Fibroblast of skin of right quadriceps (primary cell): ENCODE results near the gene C10orf71.

Experiments
- DNase-seq: peaks from one replicate; pipeline ENCODE4 v3.0.0-alpha.2; 2013

Gene C10orf71

GRCh38 chr10:49294731-49295130 lies 4.2 kb upstream of the C10orf71 start:
- DNase-seq = no peak

- DNase-seq = no peak
These were observed 3.7 kb upstream of the C10orf71 start for GRCh38 chr10:49295297-49295696.

DNA sequence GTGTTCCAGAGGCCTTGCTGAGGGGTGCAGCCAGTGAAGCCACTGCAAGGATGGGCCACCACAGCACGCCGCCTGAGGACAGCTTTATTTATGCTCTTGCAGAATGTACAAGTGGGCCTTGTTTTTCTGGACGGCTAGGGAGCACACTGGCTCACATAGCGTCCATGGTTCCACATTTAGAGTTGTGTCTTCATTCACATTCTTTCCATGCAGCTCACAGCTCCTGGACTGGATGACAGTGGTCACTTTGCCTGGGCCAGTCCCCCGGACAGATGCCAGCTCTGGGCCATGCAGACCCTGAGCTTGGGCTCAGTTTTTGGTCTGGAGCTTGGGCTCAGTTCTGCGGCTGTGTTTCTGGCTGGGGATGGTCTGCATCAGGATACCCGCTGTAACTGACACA lies 2.6 kb upstream of the C10orf71 start:
- DNase-seq = no peak

GRCh38 chr10:49296836-49297235 lies 2.1 kb upstream of the C10orf71 start:
- DNase-seq = no peak

DNA sequence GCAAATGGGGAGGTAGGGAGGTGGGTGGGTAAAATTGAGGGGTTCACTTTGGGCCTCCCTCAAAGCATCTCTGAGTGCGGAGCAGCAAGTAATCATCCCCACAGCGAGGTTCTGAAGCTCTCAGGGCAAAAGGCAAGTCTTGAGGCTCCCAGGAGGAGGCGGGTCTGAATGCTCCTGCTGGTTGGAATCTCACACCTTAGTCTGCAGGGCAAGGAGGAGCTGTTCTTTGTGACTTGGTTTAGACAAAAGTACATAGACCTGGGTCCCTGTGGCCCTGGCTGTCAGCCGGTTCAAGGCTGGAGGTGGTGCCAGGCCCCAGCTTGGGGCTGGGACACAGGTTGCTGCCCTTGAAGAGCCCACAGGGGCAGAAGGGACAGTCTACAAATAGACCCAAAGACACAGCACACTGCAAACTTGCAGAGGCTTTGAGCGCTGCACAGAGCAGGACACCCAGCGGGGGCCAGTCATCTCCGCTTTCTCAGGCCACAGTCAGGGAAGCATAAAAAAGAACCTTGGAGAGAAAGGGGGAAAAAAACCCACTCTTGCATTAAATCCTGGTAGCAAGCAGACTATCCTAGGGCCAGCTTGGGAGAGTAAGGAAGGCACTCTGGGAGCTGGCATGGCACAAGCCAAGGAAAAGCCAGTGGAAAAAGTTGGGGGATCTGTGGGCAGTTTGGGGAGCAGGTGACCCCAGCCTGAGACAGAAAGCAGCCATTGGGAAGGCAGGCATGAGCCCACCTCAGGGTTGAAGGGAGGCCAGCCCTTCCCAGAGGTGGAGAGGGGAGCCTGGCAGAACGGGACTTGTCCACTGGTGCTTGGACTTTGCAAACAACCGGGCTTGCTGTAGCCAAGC lies 926 bp upstream of the C10orf71 start:
- no peak for DNase-seq

DNA sequence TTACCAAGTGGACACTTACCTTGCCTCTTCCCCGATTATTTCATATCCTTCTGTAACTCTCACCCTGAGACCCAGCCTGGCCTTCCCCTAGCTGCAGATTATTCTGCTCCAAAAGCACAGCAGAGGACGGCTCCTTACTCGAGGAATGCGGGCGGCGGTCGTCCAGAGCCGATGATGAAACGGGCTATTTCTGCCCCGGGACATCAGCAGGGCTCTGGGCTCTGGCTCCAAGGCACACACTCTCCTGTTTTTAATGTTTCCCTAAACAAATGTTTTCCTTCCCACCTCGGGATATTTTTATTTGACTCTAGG lies 343 bp upstream of the C10orf71 start:
- DNase-seq = no peak

DNA sequence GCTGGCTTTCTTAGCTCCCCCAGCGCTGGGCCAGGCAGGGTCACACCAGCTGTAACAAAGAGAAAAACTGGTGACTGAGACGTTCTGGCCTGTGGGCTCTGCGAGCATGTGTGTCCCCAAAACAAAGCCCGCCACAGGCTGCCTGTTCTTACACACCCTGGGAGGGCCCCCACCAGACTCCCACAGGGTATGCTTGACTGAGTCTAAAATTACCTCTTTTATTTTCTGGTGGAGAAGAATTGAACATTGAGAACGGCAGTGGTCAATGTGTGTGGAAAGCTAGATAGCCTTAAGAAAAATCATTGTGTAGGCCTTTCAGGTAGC lies 808 bp downstream of the C10orf71 start:
- DNase-seq = no peak

DNA sequence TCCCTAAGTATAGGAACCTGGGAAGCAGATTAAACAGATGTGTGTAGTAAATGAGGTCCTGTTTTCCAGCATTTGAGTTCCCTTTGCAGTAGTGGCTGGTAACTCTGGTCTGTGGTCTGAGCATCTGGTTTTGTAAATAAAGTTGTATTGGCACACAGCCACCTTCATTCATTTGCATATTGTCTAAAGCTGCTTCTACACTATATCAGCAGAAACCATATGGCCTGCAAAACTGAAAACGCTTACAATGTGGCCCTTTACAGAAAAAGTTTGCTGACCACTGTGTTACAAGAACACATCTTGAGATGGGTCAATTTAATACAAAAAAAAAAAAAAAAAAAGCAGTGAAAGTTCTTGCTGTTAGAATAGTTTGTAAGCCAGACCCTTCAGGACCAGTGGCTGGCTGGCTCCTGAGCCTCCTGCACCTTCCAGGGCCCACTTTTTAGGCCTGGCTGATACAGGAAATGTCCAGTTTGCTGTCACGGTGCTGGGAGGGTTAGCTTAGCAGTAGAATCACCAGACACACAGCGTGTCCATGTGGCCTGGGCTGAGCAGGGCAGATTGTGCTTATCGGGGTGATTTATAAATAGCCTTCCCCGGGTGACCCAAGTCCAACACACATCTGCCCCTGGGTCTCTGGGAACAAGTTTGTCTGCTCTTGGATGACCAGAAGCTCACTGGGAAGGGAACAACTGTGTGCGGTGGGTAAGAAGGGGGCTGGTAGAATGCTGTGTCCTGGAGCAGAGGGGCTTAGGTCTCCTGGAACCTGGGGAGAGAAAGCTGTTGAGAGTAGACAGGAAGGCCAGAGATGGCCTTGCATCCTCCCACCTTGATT lies 1.4 kb downstream of the C10orf71 start:
- peak; percentile 46 for DNase-seq

DNA sequence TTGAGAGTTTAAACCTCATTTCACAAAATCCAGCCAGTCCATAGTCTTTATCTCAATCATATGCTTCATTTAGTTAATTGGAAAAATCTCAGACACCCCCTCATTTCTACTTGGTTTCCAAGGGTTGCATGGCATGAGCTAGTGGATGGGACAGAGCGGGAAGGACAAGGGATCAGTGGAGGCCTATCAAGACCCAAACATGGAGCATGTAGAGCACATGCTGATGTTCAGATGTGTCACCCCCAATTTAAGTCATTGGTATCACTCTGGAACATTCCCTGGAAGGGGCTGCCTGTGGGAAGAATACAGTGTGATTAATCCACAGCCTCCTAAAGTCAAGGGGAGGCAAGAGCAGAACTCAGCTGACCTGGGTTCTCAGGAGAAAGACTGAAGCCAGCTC lies 2.3 kb downstream of the C10orf71 start:
- DNase-seq = no peak

GRCh38 chr10:49302088-49302487 lies 3.1 kb downstream of the C10orf71 start:
- DNase-seq = no peak

DNA sequence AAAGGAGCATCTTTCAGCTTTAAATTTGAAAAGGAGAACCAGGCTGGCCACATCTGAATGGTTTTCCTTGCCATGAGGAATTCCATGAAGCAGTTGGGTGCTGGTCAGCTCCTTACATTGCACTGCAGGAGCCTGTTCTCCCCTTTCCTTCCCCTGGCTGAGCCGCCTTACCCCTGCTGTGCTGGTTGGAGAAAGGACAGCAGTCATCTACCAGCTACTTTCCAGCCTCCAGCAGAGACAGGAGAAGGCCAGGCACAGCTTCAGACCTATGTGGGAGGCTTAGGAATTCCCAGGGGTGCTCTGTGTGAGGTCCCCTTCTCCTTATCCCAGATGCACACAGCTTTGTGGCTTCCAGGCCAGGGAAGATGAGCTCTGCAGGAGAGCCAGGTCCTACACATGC lies 4.7 kb downstream of the C10orf71 start:
- no peak for DNase-seq

- DNase-seq = no peak
These were observed 5.2 kb downstream of the C10orf71 start for GRCh38 chr10:49304137-49304536.

DNA sequence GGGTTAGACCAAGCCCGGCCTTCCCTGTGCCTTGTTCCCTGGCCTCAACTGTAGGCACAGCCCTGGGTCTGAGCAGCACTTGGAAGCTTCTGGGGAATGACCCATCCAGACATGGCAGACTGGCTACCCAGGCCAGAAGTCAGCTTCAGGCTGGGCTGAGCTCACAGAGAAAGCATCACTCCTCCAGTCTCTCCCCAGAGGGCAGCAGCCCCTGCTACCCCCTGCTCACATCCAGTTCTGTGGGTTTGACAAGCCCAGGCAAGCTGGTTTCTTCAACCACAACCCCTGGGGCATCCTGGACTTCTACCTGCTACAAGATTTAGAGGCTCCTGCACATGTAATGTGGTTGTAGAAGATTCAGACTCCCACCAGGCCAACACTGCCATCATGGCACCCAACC lies 9.0 kb downstream of the C10orf71 start:
- DNase-seq = no peak

DNA sequence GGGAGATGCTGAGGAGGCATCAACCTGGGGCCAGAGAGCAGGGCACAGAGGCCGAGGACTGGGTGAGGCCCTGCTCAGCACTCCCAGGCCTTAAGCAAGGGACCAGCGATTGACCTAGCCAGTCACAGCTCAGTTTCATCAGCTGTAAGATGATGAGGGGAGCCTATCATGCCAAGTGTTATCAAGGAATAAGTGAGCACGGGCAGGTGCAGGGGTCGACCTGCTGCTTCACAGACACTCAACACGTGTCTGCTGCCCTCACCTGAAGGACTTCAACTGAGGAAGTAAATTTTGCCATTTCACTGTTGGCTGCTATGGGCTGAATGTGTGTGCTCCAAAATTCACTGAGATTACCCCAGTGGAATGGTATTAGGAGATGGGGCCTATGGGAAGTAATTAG lies 9.9 kb downstream of the C10orf71 start:
- DNase-seq = no peak

DNA sequence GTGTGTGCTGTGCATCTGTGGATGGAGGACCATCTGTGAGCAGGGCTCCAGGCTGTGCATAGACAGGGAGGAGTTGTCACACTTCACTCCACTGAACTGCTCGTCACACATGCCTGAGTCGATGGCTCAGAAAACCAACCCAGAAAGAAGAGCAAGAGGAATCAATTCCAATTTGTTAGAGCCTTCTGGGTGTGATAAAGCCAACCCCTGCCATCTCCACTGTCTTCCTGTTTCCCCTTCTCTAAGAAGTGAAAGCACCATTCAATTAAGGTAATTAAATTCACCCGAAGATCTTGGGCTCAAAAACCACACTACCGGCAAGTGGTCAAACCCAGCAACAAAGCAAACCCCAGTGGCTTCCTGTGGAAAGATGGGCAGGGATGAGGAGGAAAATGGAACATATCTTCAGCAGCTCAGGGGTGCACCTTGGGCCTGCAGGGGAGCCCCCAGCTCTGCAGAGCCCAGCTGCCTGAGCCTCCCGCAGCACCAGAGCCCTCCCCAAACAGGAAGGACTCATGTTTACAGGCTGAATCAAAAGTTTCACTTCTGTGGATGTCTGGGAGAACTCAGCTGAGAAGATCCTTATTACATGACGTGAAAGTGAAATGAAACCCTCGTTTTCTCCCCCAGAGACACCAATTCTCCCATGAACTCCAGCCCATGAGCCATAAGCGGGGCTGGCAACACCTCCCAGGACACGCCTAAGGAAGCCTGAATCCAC lies 10.9 kb downstream of the C10orf71 start:
- DNase-seq = no peak

DNA sequence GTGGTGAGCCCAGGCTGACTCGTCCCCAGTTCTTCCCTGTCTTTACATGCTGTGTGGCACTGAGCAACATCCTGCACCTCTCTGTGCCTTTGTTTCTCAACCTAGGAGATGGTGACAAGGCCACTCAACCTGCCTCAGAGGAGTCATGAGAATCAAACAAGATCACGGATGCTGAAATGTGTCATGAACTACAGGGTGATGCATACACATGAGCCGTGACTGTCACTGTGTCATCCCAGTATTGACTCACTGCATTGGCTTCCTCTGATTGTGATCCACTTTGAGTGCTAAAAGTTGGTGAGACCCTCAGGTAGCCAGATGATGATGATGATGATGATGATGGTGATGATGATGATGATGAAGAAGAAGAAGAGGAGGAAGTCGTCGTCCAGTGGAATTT lies 11.5 kb downstream of the C10orf71 start:
- no peak for DNase-seq

DNA sequence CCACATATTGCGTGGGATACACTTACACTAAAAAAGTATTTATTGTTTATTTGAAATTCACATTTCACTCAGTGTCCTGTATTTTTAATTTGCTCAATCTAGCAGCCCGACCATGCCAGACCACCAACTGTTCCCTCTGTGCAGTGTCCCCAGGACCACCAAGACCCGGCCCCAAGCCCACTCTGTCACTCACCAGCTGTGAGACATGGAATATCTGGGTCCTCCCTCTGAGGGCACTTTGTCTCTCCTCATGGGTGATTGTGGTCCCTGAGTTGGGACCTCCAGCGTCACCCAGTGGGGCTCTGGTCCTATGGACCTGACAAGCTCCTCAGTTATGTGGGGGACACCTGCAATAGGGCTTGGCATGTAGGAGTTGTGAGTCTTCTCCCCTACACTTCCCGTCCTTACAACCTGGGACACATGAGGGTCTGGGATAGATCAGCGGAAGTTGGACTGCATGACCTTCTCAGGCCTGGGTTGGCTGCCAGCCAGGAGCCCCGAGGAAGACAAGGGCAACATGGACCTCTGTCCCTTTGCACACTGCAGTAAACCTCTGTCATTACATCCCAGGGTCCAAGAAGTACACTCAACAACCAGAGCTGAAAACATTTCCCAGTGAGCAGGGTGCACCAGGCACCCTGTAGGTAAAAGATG lies 12.1 kb downstream of the C10orf71 start:
- DNase-seq = no peak

DNA sequence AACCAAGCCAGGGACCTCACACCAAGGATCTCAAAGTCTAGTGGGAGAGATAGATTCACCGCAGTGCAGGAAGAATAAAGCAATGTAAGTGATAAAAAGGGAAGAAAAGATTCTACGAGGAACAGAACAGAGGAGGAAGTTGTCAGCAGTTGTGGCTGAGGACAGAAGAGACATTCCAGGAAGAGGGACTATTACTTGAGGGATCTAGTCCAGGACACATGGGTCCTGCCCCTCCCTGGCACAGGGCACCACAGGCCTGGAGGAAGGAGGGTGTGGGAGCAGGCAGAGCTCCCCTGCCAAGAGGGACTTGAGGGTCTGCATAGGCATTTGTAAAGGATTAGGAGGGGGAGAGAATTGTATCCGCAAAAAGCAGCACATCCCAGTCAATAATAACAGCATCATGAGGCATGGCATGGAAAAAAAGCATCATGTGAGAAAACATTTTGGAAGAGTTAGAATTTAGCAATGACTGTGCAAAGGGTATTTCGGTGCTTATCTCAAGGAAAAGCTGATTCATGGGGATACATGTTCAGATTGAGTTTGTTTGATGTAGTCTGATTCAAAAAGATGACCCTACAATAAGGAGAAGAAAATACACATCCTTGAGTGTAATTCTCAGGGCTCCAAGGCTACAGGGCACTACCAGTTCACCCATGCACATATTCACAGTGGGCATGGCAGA lies 12.7 kb downstream of the C10orf71 start:
- no peak for DNase-seq

DNA sequence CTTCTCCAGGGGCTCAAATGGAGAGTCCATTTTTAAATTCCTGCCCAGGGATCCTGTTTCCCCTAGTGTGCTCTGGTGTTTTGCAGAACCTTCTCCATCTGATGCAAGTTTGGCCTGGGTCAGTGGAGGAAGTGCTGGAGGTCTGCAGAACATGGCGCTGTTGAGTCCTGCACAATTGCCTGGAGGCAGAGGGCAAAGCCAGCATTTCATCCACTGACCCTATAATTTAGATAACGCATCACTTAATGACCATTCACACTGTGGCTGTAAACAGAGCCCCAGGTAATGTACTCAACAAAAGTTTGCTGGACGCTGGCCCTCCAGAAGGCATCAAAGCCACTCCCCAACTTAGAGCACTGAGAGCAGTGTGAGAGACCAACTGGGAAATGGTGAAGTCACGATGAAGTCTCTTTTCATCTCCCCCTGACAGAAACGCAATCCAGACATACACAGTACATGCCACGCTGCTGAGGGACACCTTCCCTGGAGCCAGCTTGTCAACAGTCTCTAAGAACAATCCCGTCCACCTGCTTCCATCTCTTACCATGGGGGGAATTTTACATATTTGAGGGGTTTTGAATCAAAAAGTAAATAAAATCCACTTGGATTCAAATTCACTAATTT lies 13.4 kb downstream of the C10orf71 start:
- no peak for DNase-seq

DNA sequence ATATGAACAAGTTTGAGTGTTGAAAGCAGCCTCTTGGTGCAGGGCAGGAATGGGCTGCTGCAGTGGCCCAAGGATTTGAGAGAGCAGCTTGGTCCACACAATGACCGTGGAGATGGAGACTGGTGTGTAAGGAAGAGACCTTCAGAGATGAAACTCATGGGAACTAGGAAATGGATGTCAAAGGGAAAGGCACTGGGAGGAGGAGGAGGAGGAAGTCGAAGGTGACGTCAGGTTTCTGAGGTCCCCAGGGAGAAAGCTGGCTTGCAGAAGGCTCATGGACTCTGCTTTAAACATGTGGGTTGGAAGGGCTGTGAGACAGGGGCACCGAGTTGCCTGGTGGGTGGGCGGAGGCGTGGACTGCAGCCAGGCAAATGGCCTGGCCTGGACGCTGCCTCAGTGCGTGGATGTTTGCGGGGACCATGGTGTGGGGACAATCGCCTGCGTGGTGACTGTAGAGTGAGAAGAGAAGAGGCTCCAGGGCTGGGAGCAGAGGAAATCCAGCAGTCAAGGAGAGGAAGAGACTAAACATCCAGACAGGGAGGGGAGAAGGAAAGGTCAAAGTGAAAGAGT lies 14.6 kb downstream of the C10orf71 start:
- DNase-seq = no peak

DNA sequence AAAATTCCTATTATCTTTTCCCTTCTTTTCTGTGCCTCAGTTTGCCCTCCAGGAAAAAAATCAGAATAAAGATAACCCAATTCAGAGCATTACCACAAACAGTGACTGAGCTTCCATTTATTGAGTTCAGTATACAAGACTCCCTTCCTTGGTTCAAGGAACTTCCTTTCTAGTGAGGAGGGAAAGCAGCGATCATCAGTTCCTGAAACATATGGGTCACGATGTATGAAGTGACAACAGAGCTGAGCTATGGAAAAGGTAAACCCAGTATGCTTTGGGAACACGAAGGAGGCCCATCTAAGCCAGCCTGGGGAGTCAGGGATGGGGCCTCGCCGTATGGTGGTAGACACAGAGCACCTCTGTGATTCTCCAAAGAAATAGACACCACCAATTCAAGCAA lies 15.8 kb downstream of the C10orf71 start:
- no peak for DNase-seq

DNA sequence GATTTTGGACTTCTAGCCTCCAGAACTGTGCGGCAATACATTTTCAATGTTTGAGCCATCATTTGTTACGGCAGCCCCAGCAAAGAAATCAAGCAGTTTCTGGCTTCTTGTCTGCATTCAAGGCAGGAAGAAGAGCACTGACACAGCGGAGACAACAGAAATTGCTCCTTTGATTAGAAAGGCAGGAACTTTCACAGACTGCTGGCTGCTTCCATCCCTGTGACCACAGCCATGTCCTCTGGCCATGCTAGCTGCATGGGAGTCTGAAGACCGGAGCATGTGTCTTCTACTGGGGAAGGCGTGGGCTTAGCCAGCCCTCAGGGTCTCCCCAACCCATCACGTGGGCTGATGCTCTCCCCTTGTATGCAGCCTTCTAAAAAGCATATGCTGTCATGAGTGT lies 19.1 kb downstream of the C10orf71 start:
- no peak for DNase-seq
